Neutrophil (primary cell): Measurements from ENCODE around the gene ITFG1.

ENCODE experiments used
- H3K27ac ChIP-seq: fragments of 200-600 bp; sonication (generic); 2 replicates; pipeline ENCODE4 v1.5.1; 2016; ENCODE audit warnings: mild to moderate bottlenecking, moderate library complexity
- H3K27me3 ChIP-seq: fragments of 200-600 bp; sonication (generic); 2 replicates; pipeline ENCODE4 v1.6.0; 2016; ENCODE audit warnings: mild to moderate bottlenecking
- H3K36me3 ChIP-seq: fragments of 200-600 bp; sonication (generic); 2 replicates; pipeline ENCODE4 v1.5.1; 2017
- H3K4me1 ChIP-seq, 2 experiments: fragments of 200-600 bp in 1 of 2; sonication (generic) in 1 of 2; 1 replicate in 1 of 2; 2 replicates in 1 of 2; pipeline versions ENCODE4 v1.5.1 to v1.6.1; 2013 to 2016; ENCODE audit warnings: low read depth in 1 of 2, low read length in 1 of 2, mild to moderate bottlenecking in 1 of 2, moderate library complexity in 1 of 2; ENCODE audit not compliant: control insufficient read depth in 1 of 2, insufficient read depth in 1 of 2
- H3K4me3 ChIP-seq, 2 experiments: fragments of 200-600 bp in 1 of 2; sonication (generic) in 1 of 2; 1 replicate in 1 of 2; 2 replicates in 1 of 2; pipeline ENCODE4 v1.5.1; 2013 to 2016; ENCODE audit warnings: low read depth in 1 of 2, low read length in 1 of 2, mild to moderate bottlenecking in 1 of 2, moderate library complexity in 1 of 2
- H3K9me3 ChIP-seq: fragments of 200-600 bp; sonication (generic); 2 replicates; pipeline ENCODE4 v1.5.1; 2016
- CTCF ChIP-seq: fragments of 200-600 bp; sonication (generic); IDR thresholded peaks from 2 replicates; pipeline ENCODE4 v1.5.1; 2016; ENCODE audit warnings: antibody characterized with exemption

ITFG1 gene

GRCh38 chr16:47490471-47490870 lies 29.6 kb upstream of the ITFG1 start:
- H3K4me1 ChIP-seq, result peaks cover 14 to 16% of the 10 kb centered on the region in 2 experiments
- H3K9me3 ChIP-seq, result peaks cover 16% of the 10 kb centered on the region
- no peaks in the 10 kb centered on the region for H3K27me3 ChIP-seq

GRCh38 chr16:47488051-47488450 lies 27.2 kb upstream of the ITFG1 start:
- peaks cover 5 to 7% of the 10 kb centered on the region in 2 experiments for H3K4me1 ChIP-seq
- no peak overlapping the region for H3K27ac ChIP-seq
- TF ChIP-seq CTCF, result no peak
- H3K4me3 ChIP-seq, result no peak overlapping the region
- H3K36me3 ChIP-seq, result no peaks in the 10 kb centered on the region
- H3K9me3 ChIP-seq, result peaks cover 16% of the 10 kb centered on the region
- H3K27me3 ChIP-seq, result no peaks in the 10 kb centered on the region

More at GRCh38 chr16:47490471-47490870, 29.6 kb upstream of the ITFG1 start:
- Histone ChIP-seq H3K27ac (no peak overlapping the region), H3K36me3 (no peaks in the 10 kb centered on the region), H3K4me3 (no peak overlapping the region)
- no peak for TF ChIP-seq CTCF

DNA sequence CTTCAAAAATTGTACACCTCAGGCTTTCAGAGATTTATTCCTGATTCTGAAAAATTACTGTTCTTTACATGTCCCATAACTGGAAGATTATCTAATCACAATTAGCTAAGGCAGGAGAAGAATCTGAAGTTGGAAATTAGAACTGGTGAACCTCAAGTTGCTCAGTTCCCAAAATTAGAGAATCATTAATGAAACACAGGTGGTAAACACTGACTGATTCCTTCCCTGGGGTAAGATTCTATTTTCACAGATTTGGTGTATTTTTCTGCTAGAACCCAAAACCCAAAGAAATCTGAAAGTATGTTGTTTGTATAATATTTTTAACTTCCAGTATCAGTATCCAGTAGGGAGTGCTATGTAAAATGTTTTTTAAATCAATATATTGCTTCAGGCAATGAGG lies 26.0 kb upstream of the ITFG1 start:
- Histone ChIP-seq H3K4me3 (no peak overlapping the region), H3K36me3 (no peaks in the 10 kb centered on the region), H3K4me1 (no peaks in the 10 kb centered on the region), H3K9me3 (peaks cover 16% of the 10 kb centered on the region), H3K27me3 (no peaks in the 10 kb centered on the region), H3K27ac (no peak overlapping the region)
- TF ChIP-seq CTCF, result no peak

DNA sequence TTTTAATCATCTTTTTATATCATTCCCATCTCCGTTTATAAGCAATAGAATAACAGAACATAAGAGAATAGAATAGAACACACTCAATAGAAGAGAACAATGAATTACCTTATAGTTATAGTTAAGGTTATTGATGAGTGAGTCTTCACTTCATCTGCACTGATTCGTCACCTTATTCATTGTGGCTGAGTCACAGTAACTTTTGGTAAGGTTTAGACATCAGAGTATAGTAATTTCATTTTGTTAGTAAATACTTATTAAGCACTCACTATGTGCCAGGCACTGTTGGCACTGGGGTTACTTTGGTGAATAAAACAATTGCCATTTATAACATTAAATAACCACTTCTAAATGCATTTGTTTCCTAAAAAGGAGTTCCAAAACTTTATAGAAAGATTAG lies 22.8 kb upstream of the ITFG1 start:
- Histone ChIP-seq H3K9me3 (no peaks in the 10 kb centered on the region), H3K36me3 (no peaks in the 10 kb centered on the region), H3K27me3 (no peaks in the 10 kb centered on the region), H3K27ac (no peak overlapping the region), H3K4me3 (no peak overlapping the region), H3K4me1 (no peaks in the 10 kb centered on the region)
- TF ChIP-seq CTCF, result no peak

- Histone ChIP-seq H3K36me3 (no peaks in the 10 kb centered on the region), H3K9me3 (no peaks in the 10 kb centered on the region), H3K4me1 (no peaks in the 10 kb centered on the region), H3K27me3 (no peaks in the 10 kb centered on the region), H3K4me3 (no peak overlapping the region), H3K27ac (no peak overlapping the region)
- no peak for TF ChIP-seq CTCF
These were observed 21.0 kb upstream of the ITFG1 start for GRCh38 chr16:47481698-47482374.
